Medulla oblongata (tissue), 1 donor: ENCODE data around the gene CALB2.
"Not testable (repeated sequence)": the region's sequence is repeated elsewhere in the genome, so short reads cannot be mapped to it uniquely, and the experiment has no call there.

Experiments used
- DNase-seq: peaks from one replicate; pipeline ENCODE4 v3.0.0-alpha.2; 2015; ENCODE audit errors: extremely low spot score

CALB2 gene, protein sequence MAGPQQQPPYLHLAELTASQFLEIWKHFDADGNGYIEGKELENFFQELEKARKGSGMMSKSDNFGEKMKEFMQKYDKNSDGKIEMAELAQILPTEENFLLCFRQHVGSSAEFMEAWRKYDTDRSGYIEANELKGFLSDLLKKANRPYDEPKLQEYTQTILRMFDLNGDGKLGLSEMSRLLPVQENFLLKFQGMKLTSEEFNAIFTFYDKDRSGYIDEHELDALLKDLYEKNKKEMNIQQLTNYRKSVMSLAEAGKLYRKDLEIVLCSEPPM

DNA sequence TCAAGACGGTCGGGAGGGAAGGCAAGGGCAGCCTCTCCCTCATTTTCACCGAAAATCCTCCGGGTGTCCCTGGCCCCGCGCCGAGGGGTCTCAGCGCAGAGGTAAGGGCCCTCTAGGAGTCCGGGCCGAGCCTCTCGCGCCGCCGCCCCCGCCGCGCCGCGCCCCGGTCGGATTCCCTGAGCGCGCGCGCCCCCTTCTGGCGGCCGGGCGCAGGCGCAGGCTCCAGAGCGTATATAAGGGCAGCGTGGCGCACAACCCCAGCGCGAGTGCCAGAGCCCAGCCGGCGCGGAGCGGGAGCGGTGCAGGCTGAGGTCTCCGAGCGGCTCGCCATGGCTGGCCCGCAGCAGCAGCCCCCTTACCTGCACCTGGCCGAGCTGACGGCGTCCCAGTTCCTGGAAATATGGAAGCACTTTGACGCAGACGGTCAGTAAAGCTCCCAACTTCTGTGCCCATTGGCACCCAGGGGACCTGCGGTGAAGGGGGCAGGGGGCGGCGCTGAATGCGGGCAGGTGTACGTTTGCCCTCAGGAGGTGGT, at the start of gene CALB2:
Gene CALB2 (plus strand): TSS at position 260 of the 535 bp plus-strand sequence. CDS start 70 bp downstream, at position 330.
- DNase-seq = peak; percentile 46

GRCh38 chr16:71311553-71312158, 46.9 kb upstream of the CALB2 start:
- DNase-seq = peak; percentile 71

DNA sequence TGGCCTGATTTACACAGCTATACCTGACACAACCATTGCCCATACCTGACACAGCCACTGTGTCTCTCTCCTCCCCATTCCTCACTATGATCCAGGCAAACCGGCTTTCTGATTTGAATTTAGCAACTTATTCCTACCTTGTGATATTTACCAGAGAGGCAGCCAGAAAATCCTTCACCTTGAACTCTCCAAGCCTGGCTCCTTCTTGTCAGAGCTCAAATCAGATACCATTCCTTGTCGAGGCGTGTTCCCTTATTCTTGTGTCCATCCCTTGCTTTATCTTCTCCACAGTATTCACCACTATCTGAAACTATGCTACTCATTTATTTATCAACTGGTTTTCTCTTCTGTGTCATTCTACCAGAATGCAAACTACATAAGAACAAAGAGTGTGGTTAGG, 44.9 kb upstream of the CALB2 start:
- DNase-seq = not testable (repeated sequence)

- DNase-seq = no peak
Observed at GRCh38 chr16:71315269-71315668, 43.3 kb upstream of the CALB2 start.

GRCh38 chr16:71319999-71320398, 38.5 kb upstream of the CALB2 start:
- no peak for DNase-seq

GRCh38 chr16:71327720-71328119, 30.8 kb upstream of the CALB2 start:
- DNase-seq = no peak

DNA sequence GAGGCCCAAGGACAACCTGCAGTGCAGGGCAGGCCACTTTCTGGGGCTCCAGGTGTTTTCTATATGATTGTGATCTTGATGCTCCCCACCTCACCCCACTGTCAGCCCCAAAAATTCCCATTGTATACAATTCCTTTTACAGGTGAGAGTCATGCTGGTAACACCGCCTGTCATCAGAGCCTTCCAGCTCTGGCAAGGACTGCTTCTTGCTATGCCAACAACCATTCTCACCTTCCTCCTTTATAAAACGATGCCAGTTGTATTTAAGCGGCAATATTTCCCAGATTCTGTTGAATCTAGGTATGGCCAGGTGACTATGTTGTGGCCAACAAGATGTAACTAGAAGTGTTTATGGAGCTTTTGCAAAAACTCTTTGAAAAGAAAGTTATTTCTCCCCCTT, 30.4 kb upstream of the CALB2 start:
- DNase-seq = no peak

DNA sequence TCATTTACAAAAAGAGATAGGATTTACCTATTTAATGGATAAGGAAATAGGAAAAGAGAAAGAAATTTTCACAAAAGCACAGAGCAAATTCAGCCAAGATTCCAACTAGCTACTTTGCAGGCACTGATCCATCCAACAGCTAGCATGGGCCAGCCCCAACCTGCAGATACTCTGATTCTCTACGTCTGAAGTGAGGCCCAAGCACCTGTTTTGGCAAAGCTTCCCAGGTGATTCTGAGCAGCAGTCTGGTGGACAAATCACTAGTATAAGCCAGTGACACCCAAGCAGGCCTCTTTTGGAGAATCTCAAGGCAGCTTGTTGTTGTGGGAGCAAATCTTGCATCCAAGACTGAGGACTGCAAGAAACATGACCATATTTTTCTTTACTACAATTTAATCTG, 20.9 kb upstream of the CALB2 start:
- DNase-seq = no peak

DNA sequence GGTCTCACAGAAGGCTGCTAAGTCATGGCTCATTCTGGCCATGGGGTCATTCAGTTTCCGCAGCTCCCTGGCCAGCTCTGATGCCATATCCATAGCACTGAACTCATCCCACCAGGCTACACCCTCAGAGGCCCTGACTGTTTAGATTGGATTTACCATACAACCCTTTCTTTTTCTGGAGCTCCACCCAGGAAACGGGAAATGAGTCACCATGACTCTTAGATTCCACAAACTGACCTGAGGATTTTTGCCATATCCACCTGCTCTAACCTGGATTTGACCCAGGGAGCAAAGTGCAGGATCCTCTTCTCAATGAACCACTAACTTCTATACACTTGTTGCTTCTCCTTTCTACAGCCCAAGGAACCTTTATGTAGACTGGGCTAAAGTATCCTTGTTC, 20.3 kb upstream of the CALB2 start:
- no peak for DNase-seq

- DNase-seq = no peak
Observed at GRCh38 chr16:71338632-71339031, 19.9 kb upstream of the CALB2 start.

- no peak for DNase-seq
Observed at GRCh38 chr16:71339236-71340171, 19.0 kb upstream of the CALB2 start.

DNA sequence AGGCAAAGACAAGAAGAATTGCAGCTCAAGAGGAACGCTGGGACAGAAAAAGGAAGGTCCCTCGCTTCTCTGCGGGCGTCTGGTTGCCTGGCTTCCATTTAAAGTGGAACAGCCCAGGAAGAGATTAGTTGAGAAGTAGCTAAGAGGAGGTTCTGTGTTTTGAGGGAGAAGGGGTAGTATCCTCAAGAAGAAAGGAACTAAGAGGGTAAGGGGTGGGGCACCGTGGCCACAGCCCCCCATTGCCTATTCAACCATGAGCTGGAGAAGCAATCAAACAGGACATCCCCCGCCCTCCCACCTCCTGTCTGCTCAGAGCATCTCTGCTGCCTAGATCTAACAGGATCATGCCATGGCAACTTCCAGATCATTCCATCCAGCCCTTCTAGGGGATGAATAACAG, 18.1 kb upstream of the CALB2 start:
- no peak for DNase-seq

GRCh38 chr16:71341881-71342280, 16.6 kb upstream of the CALB2 start:
- DNase-seq = no peak

DNA sequence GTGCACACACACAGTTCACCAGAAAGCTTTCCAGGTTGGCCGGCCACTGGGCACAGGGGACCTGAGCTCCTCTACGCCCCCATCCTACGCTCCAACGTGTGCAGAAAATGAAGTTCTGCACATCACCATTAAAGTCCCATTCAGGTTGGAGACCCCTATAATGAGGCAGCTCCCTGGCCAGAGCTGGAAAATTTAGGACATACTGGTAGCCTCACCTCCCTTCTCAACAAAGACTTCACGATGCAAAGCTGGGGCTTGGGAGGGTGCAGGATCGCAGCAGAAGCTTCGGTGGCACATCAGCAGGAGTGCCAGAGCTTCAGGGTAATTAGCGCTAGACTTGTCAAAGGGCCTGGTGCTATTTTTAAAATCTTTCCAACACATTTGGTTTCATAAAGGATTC, 15.4 kb upstream of the CALB2 start:
- no peak for DNase-seq

- no peak for DNase-seq
Observed at GRCh38 chr16:71344315-71344905, 14.1 kb upstream of the CALB2 start.

GRCh38 chr16:71345031-71345430, 13.5 kb upstream of the CALB2 start:
- DNase-seq = no peak

DNA sequence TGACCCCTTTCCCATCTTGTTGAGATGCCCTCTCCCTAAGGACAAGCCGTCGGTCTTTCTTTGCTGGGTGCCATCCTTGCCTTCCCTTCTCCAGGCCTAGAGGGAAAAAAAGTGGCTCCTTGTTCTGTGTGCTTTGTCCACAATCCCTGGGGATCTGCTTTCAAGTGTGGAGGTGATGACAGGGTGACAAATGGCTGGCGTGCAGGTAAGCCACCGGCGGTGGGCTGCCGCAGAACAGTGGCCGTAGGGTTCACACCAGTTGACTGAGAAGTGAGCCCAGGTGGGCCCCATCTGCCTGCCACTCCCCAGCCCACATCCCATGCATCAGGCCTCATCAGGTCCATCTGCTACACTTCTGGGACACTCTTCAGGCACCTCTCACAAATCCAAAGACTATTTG, 11.4 kb upstream of the CALB2 start:
- no peak for DNase-seq

- DNase-seq = no peak
Observed at GRCh38 chr16:71348262-71349085, 10.0 kb upstream of the CALB2 start.

- no peak for DNase-seq
Observed at GRCh38 chr16:71350821-71351557, 7.5 kb upstream of the CALB2 start.

- DNase-seq = no peak
Observed at GRCh38 chr16:71351558-71351901, 7.0 kb upstream of the CALB2 start.
